ENCODE data around the gene RAB3IP. TPM values are rescaled to one million over a fixed set of nuclear protein-coding genes. Genes with fewer than 3 reads are reported as not detected.

RAB3IP gene
- total RNA-seq, 1 experiment from 2014 or later = 30.3 TPM

- Histone ChIP-seq H3K4me3 (no peak overlapping the region), H3K4me2 (no peak overlapping the region), H3K36me3 (ENCODE audit: low read depth) (no peaks in the 10 kb centered on the region), H3F3A (ENCODE audit: insufficient read depth, low read depth) (no peaks in the 10 kb centered on the region), H2AFZ (no peak overlapping the region), H3K4me1 (replicated peaks; ENCODE audit: insufficient read depth) (no peaks in the 10 kb centered on the region), H3K9me3 (ENCODE audit: insufficient read depth, low read depth) (no peaks in the 10 kb centered on the region), H4K20me1 (ENCODE audit: insufficient read depth) (no peaks in the 10 kb centered on the region), H3K79me2 (ENCODE audit: low read depth) (no peaks in the 10 kb centered on the region), H3K27ac (no peak overlapping the region), H3K9me2 (ENCODE audit: insufficient read depth) (no peaks in the 10 kb centered on the region), H3K27me3 (ENCODE audit: insufficient read depth, low read depth) (no peaks in the 10 kb centered on the region)
- TF ChIP-seq EZH2 (IDR thresholded peaks at IDR 0.05; ENCODE audit: low read depth) = no peak
- TF ChIP-seq, protein P1, sequence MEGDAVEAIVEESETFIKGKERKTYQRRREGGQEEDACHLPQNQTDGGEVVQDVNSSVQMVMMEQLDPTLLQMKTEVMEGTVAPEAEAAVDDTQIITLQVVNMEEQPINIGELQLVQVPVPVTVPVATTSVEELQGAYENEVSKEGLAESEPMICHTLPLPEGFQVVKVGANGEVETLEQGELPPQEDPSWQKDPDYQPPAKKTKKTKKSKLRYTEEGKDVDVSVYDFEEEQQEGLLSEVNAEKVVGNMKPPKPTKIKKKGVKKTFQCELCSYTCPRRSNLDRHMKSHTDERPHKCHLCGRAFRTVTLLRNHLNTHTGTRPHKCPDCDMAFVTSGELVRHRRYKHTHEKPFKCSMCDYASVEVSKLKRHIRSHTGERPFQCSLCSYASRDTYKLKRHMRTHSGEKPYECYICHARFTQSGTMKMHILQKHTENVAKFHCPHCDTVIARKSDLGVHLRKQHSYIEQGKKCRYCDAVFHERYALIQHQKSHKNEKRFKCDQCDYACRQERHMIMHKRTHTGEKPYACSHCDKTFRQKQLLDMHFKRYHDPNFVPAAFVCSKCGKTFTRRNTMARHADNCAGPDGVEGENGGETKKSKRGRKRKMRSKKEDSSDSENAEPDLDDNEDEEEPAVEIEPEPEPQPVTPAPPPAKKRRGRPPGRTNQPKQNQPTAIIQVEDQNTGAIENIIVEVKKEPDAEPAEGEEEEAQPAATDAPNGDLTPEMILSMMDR (conservative IDR thresholded peaks at IDR 0.05) = no peak
- intact Hi-C loops (cut with micrococcal nuclease; ENCODE audit: unreplicated experiment) = no loop called here
- POLR2A ChIA-PET (ENCODE audit: unreplicated experiment) = no interaction called here
- no peak for DNase-seq
- BruUV-seq (replicated peaks) = no TSS peak
- CTCF ChIA-PET = no interaction called here
Observed at GRCh38 chr12:69810870-69811498, 72.3 kb downstream of the RAB3IP start.

GRCh38 chr12:69816082-69816481 lies 77.4 kb downstream of the RAB3IP start:
- TF ChIP-seq EZH2 (IDR thresholded peaks at IDR 0.05; ENCODE audit: low read depth) = no peak
- TF ChIP-seq, protein P1 (conservative IDR thresholded peaks at IDR 0.05) = no peak
- ChIA-PET POLR2A (ENCODE audit: unreplicated experiment) (no interaction called here), CTCF (no interaction called here)
- no peaks in the 10 kb centered on the region for H3K4me1 ChIP-seq (replicated peaks; ENCODE audit: insufficient read depth)
- H3K4me3 ChIP-seq = no peak overlapping the region
- intact Hi-C loops (cut with micrococcal nuclease; ENCODE audit: unreplicated experiment) = no loop called here
- H2AFZ ChIP-seq = no peak overlapping the region
- no peaks in the 10 kb centered on the region for H4K20me1 ChIP-seq (ENCODE audit: insufficient read depth)
- no peak overlapping the region for H3K4me2 ChIP-seq
- BruUV-seq (replicated peaks) = no TSS peak
- no peaks in the 10 kb centered on the region for H3K9me3 ChIP-seq (ENCODE audit: insufficient read depth, low read depth)
- H3F3A ChIP-seq (ENCODE audit: insufficient read depth, low read depth) = no peaks in the 10 kb centered on the region
- no peaks in the 10 kb centered on the region for H3K79me2 ChIP-seq (ENCODE audit: low read depth)
- DNase-seq = no peak
- H3K27me3 ChIP-seq (ENCODE audit: insufficient read depth, low read depth) = no peaks in the 10 kb centered on the region
- no peaks in the 10 kb centered on the region for H3K9me2 ChIP-seq (ENCODE audit: insufficient read depth)
- no peaks in the 10 kb centered on the region for H3K36me3 ChIP-seq (ENCODE audit: low read depth)
- H3K27ac ChIP-seq = no peak overlapping the region

DNA sequence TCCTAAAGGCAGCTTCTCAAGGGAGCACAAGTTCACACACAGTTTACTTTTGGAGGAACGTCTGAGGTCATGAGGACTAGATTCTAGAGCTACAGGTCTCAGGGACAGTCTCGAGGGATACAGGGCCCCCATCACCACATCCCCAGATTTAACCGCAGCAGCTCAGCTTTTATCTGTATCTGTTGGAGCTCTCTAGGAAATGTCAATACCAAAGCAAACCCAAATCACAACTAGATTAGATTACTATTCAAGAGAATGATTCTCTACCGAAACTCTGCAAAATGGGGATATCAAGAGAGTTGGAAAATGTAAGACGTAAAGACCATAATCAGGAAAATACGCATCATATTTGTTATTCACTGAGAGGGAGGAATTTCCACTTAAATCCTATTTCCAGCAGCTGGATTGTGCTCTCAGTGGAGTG lies 82.4 kb downstream of the RAB3IP start:
- no peak overlapping the region for H3K4me3 ChIP-seq
- H3K27me3 ChIP-seq (ENCODE audit: insufficient read depth, low read depth) = no peaks in the 10 kb centered on the region
- no peak overlapping the region for H3K27ac ChIP-seq
- no peaks in the 10 kb centered on the region for H3K9me3 ChIP-seq (ENCODE audit: insufficient read depth, low read depth)
- DNase-seq = no peak
- no peaks in the 10 kb centered on the region for H3K9me2 ChIP-seq (ENCODE audit: insufficient read depth)
- no peaks in the 10 kb centered on the region for H4K20me1 ChIP-seq (ENCODE audit: insufficient read depth)
- H2AFZ ChIP-seq = no peak overlapping the region
- ChIA-PET CTCF (interaction anchor here (0.6 to 1.0 kb wide), 2 partner anchors 59 to 251 kb away, joined by 3 read pairs; no protein-coding TSS in a partner anchor), POLR2A (ENCODE audit: unreplicated experiment) (no interaction called here)
- no peaks in the 10 kb centered on the region for H3F3A ChIP-seq (ENCODE audit: insufficient read depth, low read depth)
- no peak overlapping the region for H3K4me2 ChIP-seq
- H3K4me1 ChIP-seq (replicated peaks; ENCODE audit: insufficient read depth) = no peaks in the 10 kb centered on the region
- intact Hi-C loops (cut with micrococcal nuclease; ENCODE audit: unreplicated experiment) = no loop called here
- H3K79me2 ChIP-seq (ENCODE audit: low read depth) = no peaks in the 10 kb centered on the region
- no peaks in the 10 kb centered on the region for H3K36me3 ChIP-seq (ENCODE audit: low read depth)
- no peak for TF ChIP-seq EZH2 (IDR thresholded peaks at IDR 0.05; ENCODE audit: low read depth)
- TF ChIP-seq, protein P1 (conservative IDR thresholded peaks at IDR 0.05) = no peak
- no TSS peak for BruUV-seq (replicated peaks)

All from PC-9 (cell line).